Non-pigmented ciliary epithelial cell (primary cell): ENCODE results near the gene SERPINB1.
A peak's percentile ranks its signal among the peaks of the same experiment; 100 is the strongest.

ENCODE experiments used
- DNase-seq: peaks from one replicate; pipeline ENCODE4 v3.0.0-alpha.2; 2010; ENCODE audit warnings: low read depth

Gene SERPINB1

GRCh38 chr6:2845880-2846208 lies 4.2 kb upstream of the SERPINB1 start:
- DNase-seq = no peak

GRCh38 chr6:2844008-2844407 lies 2.3 kb upstream of the SERPINB1 start:
- no peak for DNase-seq

GRCh38 chr6:2843138-2843740 lies 1.6 kb upstream of the SERPINB1 start:
- no peak for DNase-seq

GRCh38 chr6:2842139-2842552 lies 483 bp upstream of the SERPINB1 start:
- DNase-seq = no peak

- DNase-seq = no peak
Observed at GRCh38 chr6:2840749-2841061, 958 bp downstream of the SERPINB1 start.

GRCh38 chr6:2839982-2840748 lies 1.5 kb downstream of the SERPINB1 start:
- DNase-seq = no peak

- peak; percentile 47 for DNase-seq
Observed at GRCh38 chr6:2839195-2839981, 2.3 kb downstream of the SERPINB1 start.

- no peak for DNase-seq
Observed at GRCh38 chr6:2838251-2838650, 3.4 kb downstream of the SERPINB1 start.

GRCh38 chr6:2834262-2834661 lies 7.4 kb downstream of the SERPINB1 start:
- no peak for DNase-seq

- DNase-seq = no peak
Observed at GRCh38 chr6:2831392-2831791, 10.3 kb downstream of the SERPINB1 start.

GRCh38 chr6:2830183-2830582 lies 11.5 kb downstream of the SERPINB1 start:
- no peak for DNase-seq

- no peak for DNase-seq
Observed at GRCh38 chr6:2829253-2829652, 12.4 kb downstream of the SERPINB1 start.

GRCh38 chr6:2828629-2829028 lies 13.0 kb downstream of the SERPINB1 start:
- no peak for DNase-seq

GRCh38 chr6:2827142-2827541 lies 14.5 kb downstream of the SERPINB1 start:
- no peak for DNase-seq

GRCh38 chr6:2826131-2826530 lies 15.5 kb downstream of the SERPINB1 start:
- DNase-seq = no peak

- no peak for DNase-seq
Observed at GRCh38 chr6:2823104-2823850, 18.4 kb downstream of the SERPINB1 start.

GRCh38 chr6:2821554-2821953 lies 20.1 kb downstream of the SERPINB1 start:
- no peak for DNase-seq

- DNase-seq = no peak
Observed at GRCh38 chr6:2820415-2820814, 21.2 kb downstream of the SERPINB1 start.

- DNase-seq = no peak
Observed at GRCh38 chr6:2819978-2820377, 21.7 kb downstream of the SERPINB1 start.

GRCh38 chr6:2819115-2819514 lies 22.5 kb downstream of the SERPINB1 start:
- no peak for DNase-seq

GRCh38 chr6:2818593-2818992 lies 23.1 kb downstream of the SERPINB1 start:
- DNase-seq = no peak

GRCh38 chr6:2817903-2818443 lies 23.7 kb downstream of the SERPINB1 start:
- no peak for DNase-seq
